Smooth muscle cell (in vitro differentiated cells): Measurements from ENCODE around the gene YOD1. TPM values are rescaled to one million over a fixed set of nuclear protein-coding genes. Genes with fewer than 3 reads are reported as not detected.

ENCODE experiments used
- DNase-seq: peaks from one replicate; lab custom pipeline; 2025; ENCODE audit not compliant: unreplicated experiment; lab: John Stamatoyannopoulos, UW
- H2AFZ ChIP-seq: fragments of 200-600 bp; sonication (generic); 2 replicates; pipeline ENCODE4 v1.6.0; 2016; ENCODE audit warnings: antibody characterized with exemption, low read depth, mild to moderate bottlenecking
- H3F3A ChIP-seq: fragments of 200-600 bp; sonication (generic); 2 replicates; pipeline ENCODE4 v1.6.0; 2017; ENCODE audit warnings: antibody characterized with exemption, low read depth
- H3K27ac ChIP-seq: fragments of 200-600 bp; sonication (generic); 2 replicates; pipeline ENCODE4 v1.5.1; 2016; ENCODE audit warnings: low read depth, mild to moderate bottlenecking
- H3K27me3 ChIP-seq: fragments of 200-600 bp; sonication (generic); 2 replicates; pipeline ENCODE4 v1.6.1; 2016; ENCODE audit warnings: low read depth, mild to moderate bottlenecking
- H3K36me3 ChIP-seq: fragments of 200-600 bp; sonication (generic); 2 replicates; pipeline ENCODE4 v1.5.1; 2016; ENCODE audit warnings: low read depth
- H3K4me1 ChIP-seq: fragments of 200-600 bp; sonication (generic); 2 replicates; pipeline ENCODE4 v1.5.1; 2016; ENCODE audit warnings: low read depth
- H3K4me2 ChIP-seq: fragments of 200-600 bp; sonication (generic); 2 replicates; pipeline ENCODE4 v1.6.0; 2016; ENCODE audit warnings: mild to moderate bottlenecking
- H3K4me3 ChIP-seq: fragments of 200-600 bp; sonication (generic); 2 replicates; pipeline ENCODE4 v1.5.1; 2016; ENCODE audit warnings: mild to moderate bottlenecking
- H3K79me2 ChIP-seq: fragments of 200-600 bp; sonication (generic); 2 replicates; pipeline ENCODE4 v1.6.0; 2016; ENCODE audit warnings: low read depth, mild to moderate bottlenecking
- H3K9ac ChIP-seq: fragments of 200-600 bp; sonication (generic); 2 replicates; pipeline ENCODE4 v1.6.0; 2016; ENCODE audit warnings: low read depth
- H3K9me3 ChIP-seq: fragments of 200-600 bp; sonication (generic); replicated peaks from 2 replicates; pipeline ENCODE4 v1.5.1; 2016; ENCODE audit warnings: low read depth
- H4K20me1 ChIP-seq: fragments of 200-600 bp; sonication (generic); 2 replicates; pipeline ENCODE4 v1.6.0; 2016; ENCODE audit warnings: low read depth
- CTCF ChIP-seq: fragments of 200-600 bp; sonication (generic); IDR thresholded peaks from 2 replicates; pipeline ENCODE4 v1.5.1; 2017; ENCODE audit warnings: borderline replicate concordance, mild to moderate bottlenecking, antibody characterized with exemption; ENCODE audit not compliant: insufficient read depth, poor library complexity, severe bottlenecking
- WGBS: methylation state at CpG from one replicate; pipeline ENCODE4 v1.1.7; 2016; ENCODE audit warnings: low lambda C conversion rate; 5-methylcytosine and 5-hydroxymethylcytosine counted together
- polyA plus RNA-seq: library from polyadenylated mRNA; unstranded; fragments of >200 nt; fragmentation: Nextera tagmentation; extraction: Ambion mirVana; gene quantifications from 2 replicates; pipeline ENCODE4 v1.2.1, GENCODE V29; 2016
- total RNA-seq: library from RNA; depleted of rRNA; stranded (reverse); fragments of >200 nt; gene quantifications from 2 replicates; pipeline ENCODE4 v1.2.3, GENCODE V29; 2014

The YOD1 gene
- total and polyA plus RNA-seq, 2 experiments from 2014 or later = 3.8 to 31.9 TPM

DNA sequence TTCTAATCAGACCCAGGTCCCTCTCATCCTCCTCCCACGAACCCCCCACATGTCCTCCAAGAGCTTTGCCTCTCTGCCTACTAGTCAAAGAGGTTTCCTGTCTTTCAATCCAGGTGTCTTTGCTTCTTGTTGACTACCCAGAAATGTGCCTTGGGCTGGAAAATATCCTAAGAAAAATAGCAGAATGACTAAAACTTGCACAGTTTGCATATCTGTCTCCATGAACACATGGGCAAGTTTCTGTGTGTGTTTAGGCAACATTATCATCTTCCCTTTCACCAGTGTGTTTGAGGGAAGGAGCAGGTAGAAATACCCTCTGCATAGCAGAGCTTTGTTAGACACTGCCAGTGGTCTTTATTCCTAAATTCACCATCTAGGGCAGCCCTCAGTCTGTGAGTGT, 20.0 kb downstream of the YOD1 start:
- Histone ChIP-seq H3K36me3 (no peaks in the 10 kb centered on the region), H3K4me3 (peak overlapping the region; percentile 41), H3K79me2 (no peaks in the 10 kb centered on the region), H3K9ac (no peak overlapping the region), H3K9me3 (no peaks in the 10 kb centered on the region), H3K4me1 (peaks cover 18% of the 10 kb centered on the region), H3F3A (no peaks in the 10 kb centered on the region), H3K4me2 (no peak overlapping the region), H3K27ac (peak overlapping the region; percentile 68), H4K20me1 (no peaks in the 10 kb centered on the region), H2AFZ (no peak overlapping the region), H3K27me3 (no peaks in the 10 kb centered on the region)
- TF ChIP-seq CTCF = no peak
- no peak for DNase-seq
- WGBS = 65% methylated on average over 1 of the region's 1 CpG

- Histone ChIP-seq H2AFZ (no peak overlapping the region), H3K9me3 (no peaks in the 10 kb centered on the region), H3K4me1 (peaks cover 22% of the 10 kb centered on the region), H3K4me2 (peak overlapping the region; percentile 20), H3K36me3 (no peaks in the 10 kb centered on the region), H3K4me3 (peak overlapping the region; percentile 41), H4K20me1 (no peaks in the 10 kb centered on the region), H3K9ac (no peak overlapping the region), H3F3A (no peaks in the 10 kb centered on the region), H3K27ac (peak overlapping the region; percentile 68), H3K79me2 (no peaks in the 10 kb centered on the region), H3K27me3 (no peaks in the 10 kb centered on the region)
- TF ChIP-seq CTCF = no peak
- 72% methylated on average over 5 of the region's 5 CpGs for WGBS
- DNase-seq = no peak
Measured at GRCh38 chr1:207030522-207031009, 20.4 kb downstream of the YOD1 start.

DNA sequence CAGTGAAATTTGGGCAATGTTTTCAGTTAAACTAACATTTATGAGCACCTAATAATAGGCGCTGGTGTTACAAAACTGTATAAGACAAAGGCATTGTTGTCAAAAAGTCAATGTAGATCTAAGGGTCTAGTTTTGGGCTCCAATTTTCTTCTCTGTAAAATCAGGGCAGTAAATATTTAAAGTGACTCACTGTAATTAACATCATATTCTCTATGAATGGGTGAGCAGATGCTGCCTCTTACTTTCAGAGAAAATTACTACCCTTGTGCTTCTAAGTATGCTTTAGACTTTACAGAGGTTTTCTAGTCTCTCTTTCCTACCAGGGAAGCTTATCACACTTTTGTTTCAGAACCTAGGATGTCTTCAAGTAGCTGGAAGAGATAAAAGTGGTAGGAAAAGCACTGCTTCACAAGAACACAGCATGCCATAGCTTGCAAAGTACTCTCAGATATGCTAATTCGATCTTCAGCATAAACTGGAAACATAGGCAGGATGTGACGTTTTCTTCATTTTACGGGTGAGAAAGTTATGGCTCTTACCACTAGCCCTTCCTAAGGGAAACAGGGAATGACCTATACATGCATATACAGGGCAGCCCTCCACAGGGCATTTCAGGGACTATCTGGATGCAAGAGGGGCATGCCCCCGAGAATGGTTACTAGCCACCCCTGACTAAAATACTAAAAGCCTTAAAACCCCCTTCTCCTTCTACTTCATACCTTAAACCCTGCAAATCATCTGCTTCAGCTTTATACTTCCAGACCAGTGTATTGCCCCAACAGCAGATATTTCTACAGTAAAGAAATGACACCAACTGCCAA, 21.1 kb downstream of the YOD1 start:
- no peak overlapping the region for H2AFZ ChIP-seq
- no peaks in the 10 kb centered on the region for H3K9me3 ChIP-seq
- H3K9ac ChIP-seq = peak overlapping the region; percentile 4
- H3K36me3 ChIP-seq = no peaks in the 10 kb centered on the region
- no peak for DNase-seq
- peak overlapping the region; percentile 59 for H3K27ac ChIP-seq
- H3K27me3 ChIP-seq = no peaks in the 10 kb centered on the region
- 64% methylated on average over 5 of the region's 5 CpGs for WGBS
- no peaks in the 10 kb centered on the region for H4K20me1 ChIP-seq
- H3F3A ChIP-seq = no peaks in the 10 kb centered on the region
- no peaks in the 10 kb centered on the region for H3K79me2 ChIP-seq
- peak overlapping the region; percentile 41 for H3K4me3 ChIP-seq
- H3K4me2 ChIP-seq = peak overlapping the region; percentile 20
- TF ChIP-seq CTCF = no peak
- H3K4me1 ChIP-seq = peaks cover 28% of the 10 kb centered on the region
